ENCODE data around the gene EPM2A.

Gene EPM2A

GRCh38 chr6:145583753-145584152 is 151.6 kb downstream of the EPM2A start:
- Histone ChIP-seq H3K9me2 (replicated peaks; ENCODE audit: low read depth, low read length) (no peaks in the 10 kb centered on the region), H3K4me1 (ENCODE audit: insufficient read depth, low read length, poor library complexity, severe bottlenecking) (no peaks in the 10 kb centered on the region), H4K20me1 (ENCODE audit: insufficient read depth, low read length, poor library complexity, severe bottlenecking) (no peaks in the 10 kb centered on the region), H3K4me2 (ENCODE audit: low read depth, low read length, poor library complexity, severe bottlenecking) (no peak overlapping the region), H3K79me2 (ENCODE audit: insufficient read depth, low read length) (no peaks in the 10 kb centered on the region), H2AFZ (ENCODE audit: low read length) (no peak overlapping the region), H3K9me3 (ENCODE audit: insufficient read depth, low read depth, low read length) (no peaks in the 10 kb centered on the region), H3F3A (ENCODE audit: low read depth) (no peaks in the 10 kb centered on the region), H3K36me3 (ENCODE audit: insufficient read depth, low read length) (no peaks in the 10 kb centered on the region), H3K4me3 (ENCODE audit: low read length, poor library complexity, severe bottlenecking) (no peak overlapping the region), H3K9ac (ENCODE audit: low read depth, low read length, poor library complexity, severe bottlenecking) (no peak overlapping the region), H3K27me3 (ENCODE audit: insufficient read depth, low read length, poor library complexity, severe bottlenecking) (no peaks in the 10 kb centered on the region)
- TF ChIP-seq EZH2phosphoT487 (IDR thresholded peaks at IDR 0.05; ENCODE audit: borderline replicate concordance) (no peak), CTCF (conservative IDR thresholded peaks at IDR 0.05; ENCODE audit: low read length) (no peak)

All from Loucy (cell line).